Keratinocyte (primary cell): ENCODE data around the gene GRK5. TPM values are rescaled to one million over a fixed set of nuclear protein-coding genes. Genes with fewer than 3 reads are reported as not detected.
A peak's percentile ranks its signal among the peaks of the same experiment; 100 is the strongest.

Source experiments
- DNase-seq: peaks from one replicate; pipeline ENCODE4 v3.0.0-alpha.2; 2011; ENCODE audit warnings: low read depth, missing footprints, low spot score
- FAIRE-seq: peaks from 2 replicates; lab custom pipeline; 2011; peaks lifted over from hg19 to GRCh38; lab: Jason Lieb, UNC
- H2AFZ ChIP-seq: 2 replicates; pipeline ENCODE4 v1.6.0; 2012; ENCODE audit warnings: low read length, control low read depth, inconsistent platforms; ENCODE audit not compliant: control insufficient read depth
- H3K27ac ChIP-seq: 2 replicates; pipeline ENCODE4 v1.5.1; 2011; ENCODE audit warnings: low read length; ENCODE audit not compliant: control insufficient read depth, insufficient read depth
- H3K27me3 ChIP-seq: 3 replicates; pipeline ENCODE4 v1.6.0; 2011; ENCODE audit warnings: low read length; ENCODE audit not compliant: control insufficient read depth, insufficient read depth; ENCODE audit errors: extremely low read depth
- H3K36me3 ChIP-seq, 2 experiments: 2 replicates in 1 of 2; 3 replicates in 1 of 2; pipeline ENCODE4 v1.5.1; 2011; ENCODE audit warnings: low read length in 2 of 2, mild to moderate bottlenecking in 1 of 2; ENCODE audit not compliant: control insufficient read depth in 2 of 2, insufficient read depth in 2 of 2; ENCODE audit errors: extremely low read depth in 1 of 2
- H3K4me1 ChIP-seq: 3 replicates; pipeline ENCODE4 v1.5.1; 2011; ENCODE audit warnings: low read length; ENCODE audit not compliant: control insufficient read depth, insufficient read depth; ENCODE audit errors: extremely low read depth
- H3K4me2 ChIP-seq: 3 replicates; pipeline ENCODE4 v1.6.0; 2011; ENCODE audit warnings: low read depth, low read length; ENCODE audit not compliant: control insufficient read depth, insufficient read depth; ENCODE audit errors: extremely low read depth
- H3K4me3 ChIP-seq, 3 experiments: fragments of 200-600 bp in 1 of 3; sonication (generic) in 1 of 3; 2 replicates in 2 of 3; 3 replicates in 1 of 3; pipeline ENCODE4 v1.5.1; 2011 to 2016; ENCODE audit warnings: low read length in 3 of 3, mild to moderate bottlenecking in 3 of 3, control low read depth in 2 of 3, inconsistent platforms in 1 of 3, low read depth in 1 of 3, mixed read lengths in 1 of 3, mixed run types in 1 of 3, moderate library complexity in 1 of 3; ENCODE audit not compliant: control insufficient read depth in 2 of 3, insufficient read depth in 2 of 3; ENCODE audit errors: extremely low read depth in 1 of 3
- H3K79me2 ChIP-seq: 2 replicates; pipeline ENCODE4 v1.6.0; 2012; ENCODE audit warnings: low read length; ENCODE audit not compliant: control insufficient read depth, insufficient read depth
- H3K9ac ChIP-seq: 3 replicates; pipeline ENCODE4 v1.6.0; 2011; ENCODE audit warnings: low read length; ENCODE audit not compliant: control insufficient read depth, insufficient read depth; ENCODE audit errors: extremely low read depth
- H3K9me1 ChIP-seq: 3 replicates; pipeline ENCODE4 v1.6.0; 2011; ENCODE audit warnings: low read length; ENCODE audit not compliant: control insufficient read depth, insufficient read depth; ENCODE audit errors: extremely low read depth
- H3K9me3 ChIP-seq: 2 replicates; pipeline ENCODE4 v1.5.1; 2012; ENCODE audit warnings: low read depth, low read length; ENCODE audit not compliant: control insufficient read depth
- H4K20me1 ChIP-seq: 3 replicates; pipeline ENCODE4 v1.6.0; 2011; ENCODE audit warnings: low read length; ENCODE audit not compliant: control insufficient read depth, insufficient read depth; ENCODE audit errors: extremely low read depth
- CTCF ChIP-seq, 3 experiments: IDR thresholded peaks in 1 of 3; conservative IDR thresholded peaks in 1 of 3; optimal IDR thresholded peaks in 1 of 3; 2 replicates in 2 of 3; 3 replicates in 1 of 3; pipeline versions ENCODE3 to v1.5.1; 2011; ENCODE audit warnings: low read length in 3 of 3, mild to moderate bottlenecking in 3 of 3, moderate library complexity in 2 of 3, control low read depth in 1 of 3, inconsistent platforms in 1 of 3; ENCODE audit not compliant: insufficient read depth in 2 of 3; ENCODE audit errors: extremely low read depth in 1 of 3
- EZH2 ChIP-seq: IDR thresholded peaks from one replicate; pipeline ENCODE4 v1.6.1; 2012; ENCODE audit warnings: inconsistent platforms, mild to moderate bottlenecking, low read length, moderate library complexity
- dilution Hi-C: fragments of 300-500 bp; cut with MboI; formaldehyde crosslinking; loops from one replicate; pipeline ENCODE4 v1.7.0; 2020; ENCODE audit warnings: low sequenced_read_pairs; ENCODE audit not compliant: extremely low pct_ligation_motif_present
- polyA plus RNA-seq, 5 experiments: library from polyadenylated mRNA; depleted of rRNA in 3 of 5; stranded (reverse) in 3 of 5; stranded (forward) in 1 of 5; unstranded in 1 of 5; fragments of >200 nt; gene quantifications; 1 replicate in 1 of 5; 2 replicates in 3 of 5; 3 replicates in 1 of 5; pipeline versions ENCODE4 v1.2.1 to v1.2.3, GENCODE V29; 2011 to 2012; ENCODE audit warnings: missing spikeins in 2 of 5, low read depth in 1 of 5, low replicate concordance in 1 of 5

The GRK5 gene
- polyA plus RNA-seq, 1 donor (not counting 4 experiments of a cell fraction or from before 2014, with no cell fraction given): 7.6 TPM

GRCh38 chr10:119416855-119417254, 209.5 kb downstream of the GRK5 start:
- Histone ChIP-seq H3K9ac (no peak overlapping the region), H4K20me1 (no peaks in the 10 kb centered on the region), H3K4me3 (no peak overlapping the region), H3K27ac (no peak overlapping the region), H3K9me1 (no peaks in the 10 kb centered on the region), H3K9me3 (no peaks in the 10 kb centered on the region), H3K36me3 (no peaks in the 10 kb centered on the region), H2AFZ (no peak overlapping the region), H3K79me2 (no peaks in the 10 kb centered on the region), H3K4me2 (no peak overlapping the region), H3K27me3 (no peaks in the 10 kb centered on the region), H3K4me1 (no peaks in the 10 kb centered on the region)
- TF ChIP-seq CTCF (optimal IDR thresholded peaks at IDR 0.05 in 1 of 3, IDR thresholded peaks at IDR 0.05 in 1 of 3, conservative IDR thresholded peaks at IDR 0.05 in 1 of 3; ENCODE audit: extremely low read depth in 1 of 3, insufficient read depth in 2 of 3, low read length in 3 of 3) (peak; percentile 88 to 99 (median 94)), EZH2 (no peak)
- dilution Hi-C loops: loop anchor here (25.0 kb wide), 1 partner anchor 205 kb away; the partner anchor contains the start of gene GRK5
- no peak for DNase-seq
- peak; percentile 59 for FAIRE-seq

GRCh38 chr10:119417852-119418251, 210.5 kb downstream of the GRK5 start:
- H3K27me3 ChIP-seq: no peaks in the 10 kb centered on the region
- no peak overlapping the region for H3K4me3 ChIP-seq
- TF ChIP-seq CTCF (optimal IDR thresholded peaks at IDR 0.05 in 1 of 3, IDR thresholded peaks at IDR 0.05 in 1 of 3, conservative IDR thresholded peaks at IDR 0.05 in 1 of 3; ENCODE audit: extremely low read depth in 1 of 3, insufficient read depth in 2 of 3, low read length in 3 of 3): no peak
- no peak for TF ChIP-seq EZH2
- dilution Hi-C loops: loop anchor here (25.0 kb wide), 1 partner anchor 206 kb away; the partner anchor contains the start of gene GRK5
- FAIRE-seq: no peak
- no peaks in the 10 kb centered on the region for H4K20me1 ChIP-seq
- DNase-seq: no peak
- H3K4me2 ChIP-seq: no peak overlapping the region
- H3K4me1 ChIP-seq: no peaks in the 10 kb centered on the region
- no peak overlapping the region for H3K9ac ChIP-seq
- H3K79me2 ChIP-seq: no peaks in the 10 kb centered on the region
- H3K9me3 ChIP-seq: no peaks in the 10 kb centered on the region
- H3K36me3 ChIP-seq: no peaks in the 10 kb centered on the region
- no peak overlapping the region for H2AFZ ChIP-seq
- no peaks in the 10 kb centered on the region for H3K9me1 ChIP-seq
- H3K27ac ChIP-seq: no peak overlapping the region
